Loucy (cell line): ENCODE measurements around the gene FBLN5.
A peak's percentile ranks its signal among the peaks of the same experiment; 100 is the strongest.

Source experiments
- H2AFZ ChIP-seq: fragments of 200-600 bp; sonication (generic); 2 replicates; pipeline ENCODE4 v1.6.0; 2016; ENCODE audit warnings: antibody characterized with exemption, mild to moderate bottlenecking, low read length, moderate library complexity
- H3F3A ChIP-seq: fragments of 200-600 bp; 2 replicates; pipeline ENCODE4 v1.6.0; 2016; ENCODE audit warnings: antibody characterized with exemption, low read depth, mild to moderate bottlenecking
- H3K27me3 ChIP-seq: fragments of 200-600 bp; sonication (generic); 2 replicates; pipeline ENCODE4 v1.6.1; 2014; ENCODE audit warnings: low read length, mild to moderate bottlenecking; ENCODE audit not compliant: insufficient read depth, poor library complexity, severe bottlenecking
- H3K36me3 ChIP-seq: fragments of 200-600 bp; sonication (generic); 2 replicates; pipeline ENCODE4 v1.6.1; 2016; ENCODE audit warnings: low read length; ENCODE audit not compliant: insufficient read depth
- H3K4me1 ChIP-seq: fragments of 200-600 bp; sonication (generic); 2 replicates; pipeline ENCODE4 v1.5.1; 2014; ENCODE audit warnings: low read length, mild to moderate bottlenecking; ENCODE audit not compliant: insufficient read depth, poor library complexity, severe bottlenecking
- H3K4me2 ChIP-seq: fragments of 200-600 bp; sonication (generic); 2 replicates; pipeline ENCODE4 v1.6.0; 2014; ENCODE audit warnings: antibody characterized with exemption, low read length, low read depth, mild to moderate bottlenecking; ENCODE audit not compliant: poor library complexity, severe bottlenecking
- H3K4me3 ChIP-seq: fragments of 200-600 bp; sonication (generic); 2 replicates; pipeline ENCODE4 v1.5.1; 2014; ENCODE audit warnings: low read length, mild to moderate bottlenecking, mixed read lengths; ENCODE audit not compliant: poor library complexity, severe bottlenecking
- H3K79me2 ChIP-seq: fragments of 200-600 bp; sonication (generic); 2 replicates; pipeline ENCODE4 v1.6.1; 2014; ENCODE audit warnings: low read length; ENCODE audit not compliant: insufficient read depth
- H3K9ac ChIP-seq: fragments of 200-600 bp; sonication (generic); 2 replicates; pipeline ENCODE4 v1.6.0; 2014; ENCODE audit warnings: mild to moderate bottlenecking, low read depth, low read length, moderate library complexity; ENCODE audit not compliant: poor library complexity, severe bottlenecking
- H3K9me2 ChIP-seq: fragments of 200-600 bp; sonication (generic); replicated peaks from 2 replicates; pipeline ENCODE4 v1.6.1; 2016; ENCODE audit warnings: low read depth, low read length, mixed read lengths
- H3K9me3 ChIP-seq: fragments of 200-600 bp; sonication (generic); 2 replicates; pipeline ENCODE4 v1.6.1; 2014; ENCODE audit warnings: mild to moderate bottlenecking, antibody characterized with exemption, low read length, low read depth; ENCODE audit not compliant: insufficient read depth
- H4K20me1 ChIP-seq: fragments of 200-600 bp; sonication (generic); 2 replicates; pipeline ENCODE4 v1.6.0; 2014; ENCODE audit warnings: antibody characterized with exemption, low read length, mild to moderate bottlenecking; ENCODE audit not compliant: insufficient read depth, poor library complexity, severe bottlenecking
- CTCF ChIP-seq: fragments of 200-600 bp; sonication (generic); conservative IDR thresholded peaks from 2 replicates; pipeline ENCODE4 v1.5.1; 2014; ENCODE audit warnings: mild to moderate bottlenecking, antibody characterized with exemption, low read length
- EZH2phosphoT487 ChIP-seq: fragments of 200-600 bp; IDR thresholded peaks from 2 replicates; pipeline ENCODE4 v1.6.1; 2018; ENCODE audit warnings: antibody characterized with exemption, mild to moderate bottlenecking, moderate library complexity, borderline replicate concordance

Gene FBLN5

GRCh38 chr14:91896419-91896818, 51.1 kb downstream of the FBLN5 start:
- Histone ChIP-seq H3F3A (no peaks in the 10 kb centered on the region), H2AFZ (no peak overlapping the region), H3K4me2 (no peak overlapping the region), H3K79me2 (no peaks in the 10 kb centered on the region), H3K27me3 (no peaks in the 10 kb centered on the region), H3K36me3 (no peaks in the 10 kb centered on the region), H4K20me1 (no peaks in the 10 kb centered on the region), H3K9me2 (no peaks in the 10 kb centered on the region), H3K4me3 (no peak overlapping the region), H3K9ac (no peak overlapping the region), H3K9me3 (no peaks in the 10 kb centered on the region), H3K4me1 (peaks cover under 1% of the 10 kb centered on the region)
- TF ChIP-seq EZH2phosphoT487 (no peak), CTCF (no peak)

- TF ChIP-seq EZH2phosphoT487 (no peak), CTCF (no peak)
- no peak overlapping the region for H2AFZ ChIP-seq
- H3K79me2 ChIP-seq, result no peaks in the 10 kb centered on the region
- no peak overlapping the region for H3K4me2 ChIP-seq
- no peaks in the 10 kb centered on the region for H4K20me1 ChIP-seq
- no peaks in the 10 kb centered on the region for H3K9me2 ChIP-seq
- H3F3A ChIP-seq, result no peaks in the 10 kb centered on the region
- H3K9ac ChIP-seq, result no peak overlapping the region
- no peaks in the 10 kb centered on the region for H3K9me3 ChIP-seq
- no peak overlapping the region for H3K4me3 ChIP-seq
- H3K4me1 ChIP-seq, result peaks cover 18% of the 10 kb centered on the region
- H3K27me3 ChIP-seq, result no peaks in the 10 kb centered on the region
- H3K36me3 ChIP-seq, result no peaks in the 10 kb centered on the region
Observed at GRCh38 chr14:91893669-91894068, 53.8 kb downstream of the FBLN5 start.

- H2AFZ ChIP-seq, result 0 out of 2 replicates have a peak overlapping the region, but pooled peaks have one; percentile 9
- peaks cover 18% of the 10 kb centered on the region for H3K4me1 ChIP-seq
- H3F3A ChIP-seq, result no peaks in the 10 kb centered on the region
- no peak for TF ChIP-seq EZH2phosphoT487
- TF ChIP-seq CTCF, result peak; percentile 92
- H3K79me2 ChIP-seq, result no peaks in the 10 kb centered on the region
- H3K9me3 ChIP-seq, result no peaks in the 10 kb centered on the region
- no peaks in the 10 kb centered on the region for H3K36me3 ChIP-seq
- H3K27me3 ChIP-seq, result no peaks in the 10 kb centered on the region
- H4K20me1 ChIP-seq, result no peaks in the 10 kb centered on the region
- no peaks in the 10 kb centered on the region for H3K9me2 ChIP-seq
- no peak overlapping the region for H3K9ac ChIP-seq
- H3K4me3 ChIP-seq, result no peak overlapping the region
- no peak overlapping the region for H3K4me2 ChIP-seq
Observed at GRCh38 chr14:91893007-91893406, 54.5 kb downstream of the FBLN5 start.
